Measurements from ENCODE around the gene SYNPR.
"Not testable (repeated sequence)": the region's sequence is repeated elsewhere in the genome, so short reads cannot be mapped to it uniquely, and the experiment has no call there.

Gene SYNPR

DNA sequence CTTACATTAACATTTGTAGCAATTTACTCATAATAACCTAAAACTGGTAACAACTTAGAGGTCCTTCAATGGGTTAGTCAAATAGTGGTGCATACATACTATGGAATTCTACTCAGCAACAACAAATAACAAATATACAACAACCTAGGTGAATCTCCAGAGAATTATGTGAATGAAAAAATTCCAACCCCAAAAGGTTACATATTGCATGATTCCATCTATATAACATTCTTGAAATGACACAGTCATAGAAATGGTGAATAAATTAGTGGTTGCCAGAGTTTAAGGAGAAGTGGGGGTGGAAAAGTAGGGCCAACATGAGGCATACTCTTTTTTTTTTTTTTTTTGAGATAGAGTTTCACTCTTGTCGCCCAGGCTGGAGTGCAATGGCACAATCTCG lies 361.7 kb downstream of the SYNPR start:
- DNase-seq = peak; percentile 68

DNA sequence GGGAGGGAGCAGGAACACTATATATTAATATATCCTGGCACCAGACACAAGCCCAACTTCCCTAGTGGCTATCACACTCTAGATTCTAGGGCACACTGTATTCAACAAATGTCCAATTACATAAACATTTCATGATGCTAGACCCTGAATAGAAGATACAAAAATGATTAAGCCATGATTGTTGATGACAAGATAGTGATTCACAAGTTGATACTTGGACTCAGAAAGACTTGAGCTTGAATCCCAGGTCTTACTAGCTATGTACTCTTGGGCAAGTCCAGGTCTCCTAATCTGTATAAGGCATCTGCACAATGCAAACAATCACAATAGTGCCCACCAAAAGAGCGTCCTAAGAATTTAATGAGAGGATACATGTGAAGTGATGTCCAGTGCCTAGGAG lies 364.4 kb downstream of the SYNPR start:
- no peak for DNase-seq

- DNase-seq = no peak
These were observed 366.2 kb downstream of the SYNPR start for GRCh38 chr3:63644212-63644797.

- DNase-seq = not testable (repeated sequence)
These were observed 367.0 kb downstream of the SYNPR start for GRCh38 chr3:63644928-63645781.

DNA sequence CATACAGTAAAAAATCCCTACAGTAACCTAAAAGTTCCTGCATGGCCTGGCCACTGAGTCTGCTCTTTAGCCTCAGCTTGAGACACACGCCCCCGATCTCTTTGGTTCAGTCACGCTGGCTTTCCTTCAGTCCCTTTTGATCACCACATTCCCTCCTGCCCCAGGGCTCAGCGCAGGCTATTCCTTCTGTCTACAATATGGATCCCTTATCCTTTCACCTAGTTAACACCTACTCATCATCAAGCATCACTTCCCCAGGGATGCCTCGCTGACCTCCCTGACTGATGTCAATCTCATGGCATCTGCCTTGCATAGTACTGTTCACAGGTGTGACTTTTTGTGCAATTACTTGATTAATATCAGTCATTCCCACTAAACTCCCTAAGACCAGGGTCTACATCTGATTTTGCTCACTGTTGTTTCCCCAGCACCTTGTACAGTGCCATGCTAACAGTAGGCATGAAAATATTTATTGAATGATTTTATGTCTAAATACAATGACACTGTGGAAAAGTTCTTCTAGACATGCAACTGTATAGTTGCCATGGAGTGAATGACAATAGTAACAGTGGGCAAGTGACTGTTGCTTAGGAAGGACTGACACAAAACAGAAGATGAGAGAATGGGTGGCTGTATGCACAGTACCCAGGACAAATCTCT lies 374.1 kb downstream of the SYNPR start, which contains the start of gene SNTN:
SNTN (plus strand) TSS at position 610 of the 660 bp plus-strand sequence; CDS start at position 623, 13 bp downstream.
- no peak for DNase-seq

GRCh38 chr3:63654211-63654610 lies 376.1 kb downstream of the SYNPR start:
- peak; percentile 53 for DNase-seq

- DNase-seq = peak; percentile 38
These were observed 376.8 kb downstream of the SYNPR start for GRCh38 chr3:63654931-63655330.

GRCh38 chr3:63655519-63655918 lies 377.4 kb downstream of the SYNPR start:
- peak; percentile 98 for DNase-seq

DNA sequence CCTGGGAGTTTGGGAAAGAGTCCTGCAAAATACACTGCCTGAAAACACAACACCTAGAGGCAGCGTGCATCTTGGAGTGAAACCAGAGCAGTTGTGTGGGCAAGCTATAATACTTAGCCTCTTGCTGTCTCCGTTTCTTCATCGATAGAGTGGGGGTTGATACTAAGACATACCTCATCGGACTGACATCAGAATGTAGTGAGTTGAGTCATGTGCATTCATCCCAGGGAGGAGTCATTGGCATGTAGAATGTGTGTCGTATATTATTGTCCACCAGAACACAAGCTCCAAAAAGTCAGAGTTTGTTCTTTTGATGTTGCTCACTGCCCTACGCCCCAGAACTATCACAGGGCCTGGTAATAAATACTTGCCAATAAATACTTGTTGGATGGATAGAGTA lies 378.7 kb downstream of the SYNPR start:
- peak; percentile 92 for DNase-seq

GRCh38 chr3:63661242-63661641 lies 383.1 kb downstream of the SYNPR start:
- peak; percentile 39 for DNase-seq

DNA sequence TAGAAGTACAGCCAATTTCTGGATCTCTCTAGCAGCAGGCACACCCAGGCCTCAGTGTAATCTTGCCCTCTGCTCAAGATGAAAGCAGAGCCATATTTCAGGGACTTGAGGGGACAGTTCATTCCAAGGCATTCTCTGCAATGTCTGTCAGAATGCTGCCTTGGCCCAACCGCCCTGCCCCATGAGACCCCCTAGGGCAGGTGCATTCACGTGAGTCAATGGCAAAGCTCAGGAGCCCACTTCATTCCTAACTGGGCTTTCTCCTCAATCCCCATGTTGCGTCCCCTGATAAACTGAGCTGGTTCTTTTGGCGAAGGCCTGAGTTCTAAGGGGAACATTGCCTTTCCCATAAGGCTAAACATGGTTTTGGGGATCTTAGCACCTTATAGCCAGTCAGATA lies 383.9 kb downstream of the SYNPR start:
- no peak for DNase-seq

DNA sequence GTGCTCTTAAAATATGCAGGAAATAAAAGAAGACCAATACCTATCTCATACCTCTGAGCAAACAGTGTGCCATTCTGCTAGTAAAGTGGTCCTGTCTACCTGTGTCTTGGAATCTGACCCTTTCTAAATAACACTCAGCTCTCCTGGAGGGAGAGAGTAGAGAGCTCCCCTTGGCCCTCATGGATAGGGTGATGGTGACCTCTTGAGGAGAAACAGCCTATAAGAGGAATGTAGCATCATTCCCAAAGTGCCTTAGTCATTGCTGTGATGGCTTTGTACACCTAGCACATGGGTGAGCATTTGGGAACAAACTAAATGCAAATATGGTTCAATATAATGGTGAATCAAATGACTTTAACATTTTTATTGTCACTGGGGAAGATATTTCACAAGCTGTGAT lies 384.4 kb downstream of the SYNPR start:
- peak; percentile 47 for DNase-seq
